ENCODE data around the gene GBP7.

GRCh38 chr1:89200663-89201062 is 24.9 kb upstream of the GBP7 start:
- TF ChIP-seq CTCF (IDR thresholded peaks at IDR 0.05), result no peak
- no peak for TF ChIP-seq POLR2A (IDR thresholded peaks at IDR 0.05)
